Measurements from ENCODE around the gene LRRD1.
"Not testable (repeated sequence)": the region's sequence is repeated elsewhere in the genome, so short reads cannot be mapped to it uniquely, and the experiment has no call there.

LRRD1 gene
- total RNA-seq = 0 to 0.11 (median 0) reads per million in 18 experiments

DNA sequence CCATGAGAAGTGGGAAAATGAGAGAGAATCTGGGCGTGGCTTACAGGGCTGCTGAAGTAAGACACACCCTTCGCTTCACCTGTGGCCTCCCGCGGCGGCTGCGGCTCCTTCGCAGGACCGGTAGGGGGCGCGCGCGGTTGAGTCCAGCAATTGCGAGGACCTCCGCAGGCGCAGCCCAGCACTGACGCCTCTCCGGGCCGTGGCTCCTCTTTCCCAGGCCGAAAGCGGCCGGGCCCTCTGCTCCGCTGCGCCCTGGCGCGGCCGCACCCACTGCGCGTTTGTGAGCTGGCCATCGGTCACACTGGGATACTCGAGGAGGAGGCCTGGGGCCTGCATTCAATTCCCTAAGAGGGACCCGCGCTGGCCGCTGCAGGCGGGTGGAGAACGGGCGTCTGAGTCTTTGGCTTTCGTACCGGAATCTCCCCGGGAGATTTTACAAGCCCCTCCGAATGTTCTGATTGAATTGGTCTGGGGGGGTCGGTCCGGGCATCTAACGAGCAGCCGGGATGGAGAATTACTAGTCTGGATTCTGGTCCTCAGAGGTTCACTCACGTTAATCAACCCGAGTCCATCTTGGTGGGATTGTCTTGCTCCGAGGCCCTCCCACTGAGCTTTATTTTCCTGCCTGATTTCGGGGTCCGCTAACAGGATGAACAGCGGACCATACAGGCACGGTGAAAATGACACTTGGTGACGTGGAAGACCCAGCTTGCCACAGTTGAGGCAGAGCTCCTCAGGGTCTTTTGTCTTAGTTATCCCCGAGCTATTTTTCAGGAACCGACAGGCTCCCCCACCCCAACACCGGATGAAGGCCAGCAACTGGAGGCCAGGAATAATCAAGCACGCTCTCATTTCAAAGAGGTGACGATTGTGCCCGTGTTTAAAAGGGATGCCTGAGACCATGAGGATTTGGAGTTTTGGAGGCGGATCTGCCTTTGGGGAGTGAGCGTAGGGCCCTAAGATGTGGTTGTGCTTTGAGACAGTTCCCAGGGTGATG, at the start of gene LRRD1:
Gene LRRD1 (minus strand): TSS at position 215 of the 997 bp plus-strand sequence. CDS start 13,940 bp downstream, outside the sequence.
- peak; percentile 84 to 88 for DNase-seq

DNA sequence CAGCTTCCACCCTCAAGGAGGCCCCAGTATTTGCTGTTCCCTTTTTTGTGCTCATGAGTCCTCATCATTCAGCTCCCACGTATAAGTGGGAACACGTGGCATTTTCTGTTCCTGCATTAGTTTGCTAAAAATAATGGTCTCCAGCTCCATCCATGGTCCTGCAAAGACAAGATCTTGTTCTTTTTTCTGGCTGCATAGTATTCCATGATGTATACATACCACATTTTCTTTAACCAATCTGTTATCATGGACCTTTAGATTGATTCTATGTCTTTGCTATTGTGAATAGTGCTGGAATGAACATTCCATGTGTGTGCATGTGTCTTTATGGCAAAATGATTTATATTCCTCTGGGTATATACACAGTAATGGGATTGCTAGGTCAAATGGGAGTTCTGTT, 49.8 kb upstream of the LRRD1 start:
- no peak for DNase-seq

DNA sequence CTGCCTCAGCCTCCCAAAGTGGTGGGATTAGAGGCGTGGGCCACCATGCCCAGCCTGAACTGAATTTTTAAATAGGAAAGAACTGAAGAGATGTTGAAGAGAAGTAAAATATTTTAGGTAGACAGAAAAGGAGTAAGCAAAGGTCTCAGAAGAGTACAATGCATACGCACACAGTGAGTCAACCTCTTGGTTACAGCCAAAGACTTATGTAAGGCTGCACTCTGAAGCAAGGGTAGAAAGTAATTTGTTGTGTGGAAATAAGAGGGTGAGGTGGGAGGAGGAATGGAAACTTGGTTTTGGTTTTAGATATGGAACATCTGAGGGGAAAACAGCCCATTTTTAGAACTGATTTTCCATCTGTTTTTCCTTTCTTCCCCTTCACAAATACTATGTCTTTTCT, 49.2 kb upstream of the LRRD1 start:
- no peak for DNase-seq

DNA sequence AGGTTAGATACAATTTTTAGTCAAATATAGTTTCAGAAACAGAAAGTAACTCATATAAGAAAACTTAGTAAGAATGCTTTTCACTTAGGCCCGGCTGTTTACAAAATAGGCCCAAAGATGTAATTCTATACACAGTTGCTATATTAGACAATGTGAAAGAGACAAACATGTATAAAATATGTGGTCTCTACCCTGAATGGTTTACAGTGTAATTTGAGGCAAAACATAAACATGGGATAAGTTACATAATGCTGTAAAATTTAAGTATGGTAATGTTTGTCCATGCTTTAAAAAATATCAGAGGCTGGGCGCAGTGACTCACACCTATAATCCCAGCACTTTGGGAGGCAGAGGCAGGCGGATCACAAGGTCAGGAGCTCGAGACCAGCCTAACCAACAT, 48.0 kb upstream of the LRRD1 start:
- no peak for DNase-seq

DNA sequence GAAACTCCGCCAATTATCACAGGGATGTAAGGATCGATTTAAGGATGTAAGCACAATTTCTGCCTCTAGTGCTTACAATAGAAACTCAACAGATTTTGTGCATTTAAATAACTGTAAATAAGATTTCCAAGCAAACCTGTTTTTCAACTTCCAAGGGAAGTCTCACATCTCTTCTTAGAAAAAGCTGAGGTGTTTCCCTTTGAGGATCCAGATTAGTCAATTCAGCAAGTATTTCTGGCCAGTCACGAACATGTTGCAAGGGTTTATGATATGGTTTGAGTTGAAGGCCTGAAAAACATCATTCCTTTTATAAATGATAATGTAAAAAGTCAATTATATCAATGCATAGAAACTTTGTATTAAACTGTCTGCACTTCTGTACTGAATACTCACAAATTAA, 42.8 kb upstream of the LRRD1 start:
- no peak for DNase-seq

DNA sequence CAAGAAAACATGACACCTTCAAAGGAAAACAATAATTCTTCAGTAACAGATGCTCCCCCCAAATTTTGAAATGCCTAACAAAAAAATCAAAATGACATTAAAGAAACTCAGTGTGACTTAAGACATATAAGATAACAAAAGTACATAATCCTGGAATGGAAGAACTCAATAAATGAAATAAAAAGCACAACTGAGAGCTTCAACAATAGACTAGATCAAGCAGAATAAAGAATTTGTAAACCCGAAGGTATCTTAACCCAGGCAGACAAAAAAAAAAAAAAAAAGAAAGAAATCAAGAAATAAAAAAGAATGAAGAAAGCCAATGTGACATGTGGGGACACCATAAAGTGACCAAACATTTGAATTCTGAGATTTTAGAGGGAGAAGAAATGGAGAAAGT, 27.7 kb upstream of the LRRD1 start:
- DNase-seq = no peak

DNA sequence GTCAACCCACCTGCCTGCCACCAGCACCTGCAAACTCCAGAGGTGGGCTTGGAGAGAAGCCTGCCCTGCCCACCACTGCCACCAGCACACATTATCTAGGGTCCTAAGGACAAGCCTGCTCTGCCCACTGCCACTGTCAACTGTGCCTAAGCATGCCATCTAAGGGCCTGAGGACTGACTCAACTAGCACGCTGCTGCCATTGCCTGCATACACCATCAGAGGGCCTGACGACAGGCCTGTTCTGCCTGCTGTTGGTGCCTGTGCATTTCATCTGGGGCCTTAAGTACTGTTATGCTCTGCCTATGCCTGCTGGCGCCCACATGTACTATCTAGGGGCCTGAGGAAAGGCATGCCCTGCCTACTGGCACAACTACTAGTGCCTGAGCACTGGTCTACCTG, 27.0 kb upstream of the LRRD1 start:
- no peak for DNase-seq

DNA sequence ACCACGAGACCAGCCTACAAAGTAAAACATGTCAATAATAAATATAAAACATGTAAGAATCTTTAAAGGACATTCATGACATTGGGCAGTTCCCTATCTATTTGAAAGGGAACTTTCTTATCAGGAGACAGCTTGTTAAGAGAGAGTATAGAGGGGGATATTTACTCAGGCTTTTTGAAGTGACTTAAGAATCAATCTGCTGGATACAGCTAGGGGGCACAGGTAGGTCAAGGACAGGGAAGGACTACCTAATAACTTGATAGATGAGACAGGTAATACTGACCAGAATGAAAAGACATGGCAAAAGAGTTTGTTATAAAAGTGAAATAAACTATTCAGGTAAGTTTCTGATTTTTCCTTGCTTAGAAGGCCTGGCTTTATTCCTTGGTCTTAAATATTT, 21.8 kb upstream of the LRRD1 start:
- DNase-seq = no peak

DNA sequence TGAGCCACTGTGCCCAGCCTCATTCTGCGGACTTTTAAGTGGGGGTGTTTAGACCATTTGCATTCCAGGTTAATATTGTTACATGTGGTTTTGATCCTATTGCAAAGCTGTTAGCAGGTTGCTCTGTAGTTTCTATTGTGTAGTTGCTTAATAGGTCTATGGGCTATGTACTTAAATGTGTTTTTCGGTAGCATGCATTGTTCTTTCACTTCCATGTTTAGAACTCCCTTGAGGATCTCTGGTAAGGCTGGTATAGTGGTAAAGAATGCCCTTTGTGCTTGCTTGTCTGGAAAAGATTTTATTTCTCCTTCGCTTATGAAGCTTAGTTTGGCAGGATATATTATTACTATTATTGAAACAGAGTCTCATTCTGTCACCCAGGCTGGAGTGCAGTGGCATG, 13.4 kb upstream of the LRRD1 start:
- no peak for DNase-seq

DNA sequence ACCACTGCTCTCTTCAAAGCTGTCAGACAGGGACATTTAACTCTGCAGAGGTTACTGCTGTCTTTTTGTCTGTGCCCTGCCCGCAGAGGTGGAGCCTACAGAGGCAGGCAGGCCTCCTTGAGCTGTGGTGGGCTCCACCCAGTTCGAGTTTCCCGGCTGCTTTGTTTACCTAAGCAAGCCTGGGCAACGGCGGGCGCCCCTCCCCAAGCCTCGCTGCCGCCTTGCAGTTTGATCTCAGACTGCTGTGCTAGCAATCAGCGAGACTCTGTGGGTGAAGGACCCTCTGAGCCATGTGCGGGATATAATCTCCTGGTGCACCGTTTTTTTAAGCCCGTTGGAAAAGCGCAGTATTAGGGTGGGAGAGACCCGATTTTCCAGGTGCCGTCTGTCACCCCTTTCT, 10.3 kb upstream of the LRRD1 start:
- DNase-seq = not testable (repeated sequence)

DNA sequence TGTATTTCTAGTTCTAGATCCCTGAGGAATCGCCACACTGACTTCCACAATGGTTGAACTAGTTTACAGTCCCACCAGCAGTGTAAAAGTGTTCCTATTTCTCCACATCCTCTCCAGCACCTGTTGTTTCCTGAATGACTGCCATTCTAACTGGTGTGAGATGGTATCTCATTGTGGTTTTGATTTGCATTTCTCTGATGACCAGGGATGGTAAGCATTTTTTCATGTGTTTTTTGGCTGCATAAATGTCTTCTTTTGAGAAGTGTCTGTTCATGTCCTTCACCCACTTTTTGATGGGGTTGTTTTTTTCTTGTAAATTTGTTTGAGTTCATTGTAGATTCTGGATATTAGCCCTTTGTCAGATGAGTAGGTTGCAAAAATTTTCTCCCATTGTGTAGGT, 5.4 kb upstream of the LRRD1 start:
- DNase-seq = not testable (repeated sequence)

DNA sequence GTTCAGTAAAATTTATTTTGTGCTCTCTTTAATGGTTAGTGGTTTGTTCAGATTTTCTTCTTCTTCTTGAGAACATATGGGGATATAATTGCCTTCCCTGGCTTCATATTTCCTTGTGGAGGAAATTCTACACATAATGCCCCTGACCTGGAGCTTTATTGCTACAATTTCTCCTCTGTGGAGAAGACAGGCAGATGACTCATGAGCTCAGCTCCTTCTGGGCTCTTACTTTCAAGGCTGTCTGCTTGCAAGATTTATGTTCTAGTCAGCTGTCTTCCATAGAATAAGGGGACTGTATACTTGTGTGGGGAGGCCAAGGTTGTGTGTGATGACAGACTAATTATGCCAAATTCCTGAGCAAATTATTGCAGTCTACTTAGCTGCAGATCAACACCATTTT, 1.6 kb downstream of the LRRD1 start:
- no peak for DNase-seq

DNA sequence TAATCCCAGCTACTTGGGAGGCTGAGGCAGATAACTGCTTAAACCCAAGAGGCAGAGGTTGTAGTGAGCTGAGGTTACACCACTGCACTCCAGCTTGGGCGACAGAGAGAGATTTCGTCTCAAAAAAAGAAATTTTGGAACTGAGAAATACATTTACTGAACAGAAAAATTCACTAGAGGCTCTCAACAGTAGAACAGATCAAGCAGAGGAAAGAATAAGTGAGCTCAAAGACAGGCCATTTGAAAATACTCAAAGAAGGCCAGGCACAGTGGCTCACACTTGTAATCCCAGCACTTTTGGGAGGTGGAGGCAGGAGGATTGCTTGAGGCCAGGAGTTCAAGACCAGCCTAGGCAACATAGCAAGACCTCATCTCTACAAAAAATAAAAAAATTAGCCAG, 9.4 kb downstream of the LRRD1 start:
- not testable (repeated sequence) for DNase-seq

DNA sequence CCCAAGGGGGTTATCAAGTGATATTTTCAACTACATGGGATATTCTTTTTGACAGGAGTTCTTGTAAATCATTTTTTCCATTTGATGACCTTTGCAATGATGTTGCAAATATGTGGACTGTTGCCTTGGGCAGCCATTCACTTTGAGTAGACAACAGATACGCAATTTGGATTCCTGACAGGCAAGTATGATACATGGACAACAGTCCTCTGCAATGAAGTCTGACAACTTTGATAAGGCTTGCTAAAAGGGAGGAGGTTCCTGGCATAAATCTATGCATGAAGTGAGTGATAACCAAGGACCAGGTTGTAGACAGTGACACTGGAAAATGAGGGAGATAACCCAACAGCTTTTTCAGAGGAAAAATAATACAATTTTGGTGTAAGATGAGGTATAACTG, 17.7 kb downstream of the LRRD1 start:
- no peak for DNase-seq

DNA sequence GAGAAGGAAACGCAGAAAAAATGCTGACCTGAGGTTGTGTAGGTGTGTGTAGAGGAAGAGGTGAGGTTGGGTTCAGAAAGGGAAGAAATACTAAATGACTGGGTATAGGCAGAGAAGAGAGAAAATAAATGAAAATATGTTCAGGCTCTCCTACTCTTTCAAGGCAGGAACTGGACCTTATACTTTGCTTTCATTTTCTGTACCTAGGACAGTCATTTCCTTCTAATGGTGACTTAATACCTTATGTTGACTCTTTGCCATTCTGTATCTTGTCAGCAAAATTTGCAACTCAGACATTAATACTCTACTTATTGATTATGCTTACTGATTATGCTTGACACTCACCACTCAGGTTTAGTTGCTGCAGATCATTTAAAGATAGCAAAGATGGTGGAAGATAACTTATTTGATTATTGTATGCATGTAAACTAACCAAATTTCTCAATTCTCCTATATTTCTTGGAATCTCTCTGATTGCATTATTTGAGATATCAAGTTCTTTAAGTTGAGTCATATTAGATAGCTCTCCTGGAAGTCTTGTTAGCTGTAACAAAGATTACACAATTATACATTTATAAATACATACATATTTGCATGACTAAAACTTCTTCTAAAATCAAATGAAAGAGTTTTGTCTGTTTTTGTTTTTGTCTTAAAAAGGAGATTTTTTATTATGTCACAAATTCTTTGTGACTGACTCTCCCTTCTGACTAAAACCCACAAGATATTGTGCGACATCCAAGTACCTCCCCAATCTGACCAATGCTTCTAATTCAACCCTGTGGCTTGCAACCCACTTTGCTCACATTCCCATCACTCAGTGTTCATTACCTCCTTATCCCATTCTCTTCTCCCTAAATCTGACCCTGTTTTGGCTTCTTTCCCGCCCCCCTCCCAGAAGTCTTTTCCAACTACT, 20.0 kb downstream of the LRRD1 start:
- no peak for DNase-seq

DNA sequence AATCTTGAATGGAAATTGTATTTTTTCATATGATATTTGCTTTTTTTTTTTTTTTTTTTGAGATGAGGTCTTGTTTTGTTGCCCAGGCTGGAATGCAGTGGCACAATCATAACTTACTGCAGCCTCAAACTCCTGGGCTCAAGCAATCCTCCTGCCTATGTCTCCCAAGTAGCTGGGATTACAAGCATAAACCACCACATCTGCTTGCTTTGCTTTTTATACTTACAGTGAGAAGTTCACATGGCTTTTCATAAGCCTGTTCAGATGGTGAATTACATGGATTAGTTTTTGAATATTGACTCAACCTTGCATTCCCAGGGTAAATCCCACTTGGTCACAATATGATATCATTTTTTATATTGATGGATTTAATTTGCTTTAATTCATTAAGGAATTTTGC, 22.0 kb downstream of the LRRD1 start:
- no peak for DNase-seq

DNA sequence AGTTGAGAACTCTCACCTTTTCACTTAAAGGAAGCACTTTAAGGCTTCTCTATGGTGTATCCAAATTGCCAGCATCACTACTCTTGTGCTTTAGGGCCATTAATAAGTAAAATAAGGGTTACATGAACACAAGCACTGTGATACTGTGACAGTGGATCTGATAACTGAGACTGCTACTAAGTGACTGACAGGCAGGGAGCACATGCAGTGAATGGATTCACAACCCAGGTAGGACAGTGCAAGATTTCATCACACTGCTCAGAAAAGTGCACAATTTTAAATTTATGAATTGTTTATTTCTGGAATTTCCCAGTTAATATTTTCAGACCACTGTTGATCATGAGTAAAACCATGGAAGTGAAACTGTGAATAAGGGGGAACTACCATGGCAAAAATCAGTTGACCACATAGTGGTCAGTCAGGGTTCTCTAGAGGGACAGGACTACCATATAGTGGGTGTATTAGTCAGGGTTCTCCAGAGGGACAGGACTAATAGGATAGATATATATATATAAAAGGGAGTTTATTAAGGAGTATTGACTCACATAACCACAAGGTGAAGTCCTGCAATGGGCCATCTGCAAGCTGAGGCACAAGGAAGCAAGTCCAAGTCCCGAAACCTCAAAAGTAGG, 23.7 kb downstream of the LRRD1 start:
- DNase-seq = peak; percentile 31 to 34

DNA sequence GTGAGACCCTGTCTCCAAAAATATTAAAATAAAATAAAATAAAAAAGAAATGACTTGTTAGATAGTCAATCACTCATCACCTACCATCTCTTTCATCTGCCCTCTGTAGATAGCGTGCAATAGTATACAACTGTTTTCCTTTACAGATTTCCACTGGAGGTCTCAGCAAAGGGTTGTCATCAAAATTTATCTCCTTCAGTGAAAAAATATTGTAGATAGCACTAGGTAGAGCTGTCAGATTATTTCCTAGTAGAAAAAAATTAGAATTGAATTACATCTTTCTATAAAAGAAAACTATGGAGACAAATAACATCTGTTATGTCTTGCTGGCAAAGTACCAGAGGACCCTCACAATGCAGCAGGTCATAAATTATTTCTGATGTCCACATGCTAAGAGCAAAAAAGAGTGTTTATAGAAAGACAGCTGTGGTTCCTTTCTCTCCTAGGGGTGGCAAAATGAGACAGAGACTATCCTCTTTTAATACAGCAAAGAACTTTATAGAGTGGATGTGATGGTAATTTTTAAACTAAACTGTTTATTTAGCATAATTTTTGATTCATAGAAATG, 28.4 kb downstream of the LRRD1 start:
- no peak for DNase-seq

DNA sequence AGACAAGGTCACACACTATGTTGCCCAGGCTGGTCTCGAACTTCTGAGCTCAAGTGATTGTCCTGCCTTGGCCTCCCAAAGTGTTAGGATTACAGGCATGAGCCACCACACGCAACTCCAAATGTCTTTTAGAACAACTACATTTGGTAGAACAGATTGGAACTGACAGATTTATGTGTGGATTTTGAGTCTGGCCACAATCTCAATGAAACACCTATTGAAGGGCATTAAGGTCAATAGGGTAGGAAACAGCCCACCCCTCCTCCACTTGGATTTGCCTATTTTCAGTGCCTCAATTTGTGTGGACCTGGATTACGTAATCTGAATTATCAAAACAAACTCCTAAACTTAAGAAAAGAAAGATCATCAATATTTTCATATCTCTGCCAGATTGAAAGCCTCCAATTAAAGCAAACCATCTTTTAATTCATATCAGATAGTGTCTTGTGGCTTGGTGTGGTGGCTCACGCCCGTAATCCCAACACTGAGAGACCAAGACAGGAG, 29.2 kb downstream of the LRRD1 start:
- DNase-seq = no peak

DNA sequence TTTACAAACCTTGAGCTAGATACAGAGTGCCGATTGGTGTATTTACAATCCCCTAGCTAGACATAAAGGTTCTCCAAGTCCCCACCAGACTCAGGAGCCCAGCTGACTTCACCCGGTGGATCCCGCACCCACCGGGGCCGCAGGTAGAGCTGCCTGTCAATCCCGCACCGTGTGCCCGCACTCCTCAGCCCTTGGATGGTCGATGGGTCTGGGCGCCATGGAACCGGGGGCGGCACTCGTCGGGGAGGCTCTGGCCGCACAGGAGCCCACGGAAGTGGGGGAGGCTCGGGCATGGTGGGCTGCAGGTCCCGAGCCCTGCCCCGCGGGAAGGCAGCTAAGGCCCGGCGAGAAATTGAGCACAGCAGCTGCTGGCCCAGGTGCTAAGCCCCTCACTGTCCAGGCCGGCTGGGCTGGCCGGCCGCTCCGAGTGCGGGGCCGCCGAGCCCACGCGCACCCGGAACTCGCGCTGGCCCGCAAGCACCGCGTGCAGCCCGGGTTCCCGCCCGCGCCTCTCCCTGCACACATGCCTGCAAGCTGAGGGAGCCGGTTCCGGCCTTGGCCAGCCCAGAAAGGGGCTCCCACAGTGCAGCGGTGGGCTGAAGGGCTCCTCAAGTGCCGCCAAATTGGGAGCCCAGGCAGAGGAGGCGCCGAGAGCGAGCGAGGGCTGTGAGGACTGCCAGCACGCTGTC, 35.6 kb downstream of the LRRD1 start:
- not testable (repeated sequence) for DNase-seq

DNA sequence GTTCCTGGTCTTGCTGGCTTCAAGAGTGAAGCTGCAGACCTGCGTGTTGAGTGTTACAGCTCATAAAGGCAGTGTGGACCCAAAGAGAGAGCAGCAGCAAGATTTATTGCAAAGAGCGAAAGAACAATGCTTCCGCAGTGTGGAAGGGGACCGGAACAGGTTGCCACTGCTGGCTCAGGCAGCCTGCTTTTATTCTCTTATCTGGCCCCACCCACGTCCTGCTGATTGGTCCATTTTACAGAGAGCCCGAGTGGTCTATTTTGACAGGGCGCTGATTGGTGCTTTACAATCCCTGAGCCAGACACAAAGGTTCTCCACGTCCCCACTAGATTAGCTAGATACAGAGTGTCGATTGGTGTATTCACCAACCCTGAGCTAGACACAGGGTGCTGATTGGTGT, 36.2 kb downstream of the LRRD1 start:
- not testable (repeated sequence) for DNase-seq

DNA sequence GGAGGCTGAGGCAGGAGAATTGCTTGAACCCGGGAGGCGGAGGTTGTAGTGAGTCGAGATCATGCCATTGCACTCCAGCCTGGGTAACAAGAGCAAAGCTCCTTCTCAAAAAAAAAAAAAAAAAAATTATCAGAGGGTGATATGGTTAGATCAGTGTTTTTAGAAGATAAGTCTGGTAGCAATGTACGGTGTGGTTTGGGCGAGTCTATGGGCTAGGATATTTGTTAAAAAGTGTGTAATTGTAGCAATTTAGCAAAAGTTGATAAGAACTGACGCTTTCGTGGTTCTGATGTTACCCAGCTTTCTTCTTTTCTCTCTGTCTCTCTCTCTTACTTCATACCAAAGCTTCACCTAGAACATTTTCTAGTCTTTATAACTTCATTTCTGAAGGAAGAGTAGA, 37.8 kb downstream of the LRRD1 start:
- DNase-seq = no peak

Data from inflammatory macrophage (primary cell).